Limb (tissue), 2 donors: ENCODE data around the gene SRPRB.

Experiments used
- DNase-seq, 2 donors: peaks; one replicate each; pipeline ENCODE4 v3.0.0-alpha.2; 2016; ENCODE audit errors: extremely low spot score in 2 of 2

SRPRB gene

DNA sequence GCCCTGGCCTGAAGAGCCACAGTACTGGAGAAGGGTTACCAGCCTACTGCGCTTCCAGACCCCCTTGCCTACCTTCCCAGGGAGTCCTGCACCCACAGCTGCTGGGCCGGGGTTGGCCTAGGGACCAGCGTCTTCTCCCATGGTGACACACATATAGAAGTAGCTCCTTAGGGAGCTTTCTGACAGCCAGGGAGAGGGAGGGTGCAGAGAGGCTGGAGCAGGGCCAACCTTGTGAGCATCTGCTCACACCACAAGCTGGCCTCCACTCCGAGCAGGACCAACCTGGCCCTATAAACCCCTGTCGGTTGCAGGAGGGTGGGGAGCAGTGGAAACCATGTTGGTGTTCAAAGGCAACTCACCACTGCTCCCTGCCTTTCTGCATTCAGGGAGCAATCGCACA lies 35.2 kb downstream of the SRPRB start:
- no peak for DNase-seq

DNA sequence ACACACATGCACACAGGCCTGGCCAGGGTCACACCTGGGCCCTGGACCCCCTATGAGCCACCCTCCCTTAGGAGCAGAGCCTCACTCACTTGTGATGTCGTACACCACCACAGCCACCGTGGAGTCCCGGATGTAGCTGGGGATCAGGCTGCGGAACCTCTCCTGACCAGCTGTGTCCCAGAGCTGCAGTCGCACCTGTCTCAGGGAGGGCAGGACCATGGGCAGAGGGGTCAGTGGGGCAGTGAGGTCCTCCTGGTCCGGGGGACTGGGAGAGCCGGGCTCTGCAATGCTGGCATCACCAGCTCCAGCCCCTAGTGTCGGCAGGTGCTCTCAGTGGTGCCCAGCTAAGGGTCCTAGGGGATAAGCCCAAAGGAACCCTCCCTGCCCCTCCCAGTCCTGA lies 35.6 kb downstream of the SRPRB start:
- no peak for DNase-seq

DNA sequence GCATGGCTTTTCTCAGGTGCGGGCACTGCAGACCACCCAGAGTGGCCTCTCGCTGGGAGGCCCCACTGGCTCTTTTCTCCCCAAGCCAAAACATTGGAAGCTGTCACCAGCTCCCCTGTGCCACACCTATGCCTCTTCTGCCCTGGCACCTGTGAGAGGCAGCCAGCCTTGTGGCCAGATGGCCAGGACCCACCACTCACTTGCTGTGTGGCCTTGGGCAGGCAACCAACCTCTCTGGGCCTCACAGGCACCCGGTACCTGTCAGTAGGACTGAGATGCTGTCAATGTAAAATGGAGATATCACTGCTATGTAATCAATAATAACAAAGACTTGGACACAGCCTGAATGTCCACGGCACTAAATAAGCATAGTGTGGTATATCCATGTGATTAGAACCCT lies 36.5 kb downstream of the SRPRB start:
- DNase-seq = no peak

DNA sequence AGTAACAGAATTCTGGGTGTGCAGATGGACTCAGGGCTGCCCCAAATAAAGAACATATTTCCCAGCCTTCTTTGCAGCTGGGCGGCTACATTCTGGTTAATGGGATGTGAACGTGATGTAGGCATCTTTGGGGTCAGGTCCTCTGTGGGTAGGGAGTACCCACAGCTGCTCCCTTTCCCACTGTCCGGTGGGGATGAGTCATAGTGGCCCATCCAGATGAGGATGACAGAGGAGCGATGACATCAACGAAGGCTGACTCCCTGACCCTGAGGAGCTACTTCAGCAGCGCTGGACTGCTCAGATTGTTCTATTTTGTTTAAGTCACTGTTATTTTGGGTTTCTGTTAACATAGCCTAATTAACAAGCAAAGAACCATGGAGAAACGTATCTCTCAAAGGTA lies 38.0 kb downstream of the SRPRB start:
- DNase-seq = no peak

DNA sequence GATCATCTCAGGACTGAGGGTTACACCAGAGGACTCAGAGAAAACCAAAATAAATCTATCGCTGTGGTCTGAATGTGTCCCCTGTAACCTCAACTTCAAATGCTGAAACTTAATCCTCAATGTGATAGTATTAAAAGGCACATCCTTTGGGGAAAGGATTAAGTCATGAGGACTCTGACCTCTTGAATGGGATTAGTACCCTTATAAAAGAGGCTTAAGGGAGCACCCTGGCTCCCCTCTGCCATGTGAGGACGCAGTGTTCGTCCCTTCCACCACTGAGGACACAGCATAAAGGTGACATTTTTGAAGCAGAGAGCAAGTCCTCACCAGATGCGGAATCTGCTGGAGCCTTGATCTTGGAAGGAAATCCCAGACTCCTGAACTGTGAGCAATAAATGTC lies 39.5 kb downstream of the SRPRB start:
- DNase-seq = no peak

DNA sequence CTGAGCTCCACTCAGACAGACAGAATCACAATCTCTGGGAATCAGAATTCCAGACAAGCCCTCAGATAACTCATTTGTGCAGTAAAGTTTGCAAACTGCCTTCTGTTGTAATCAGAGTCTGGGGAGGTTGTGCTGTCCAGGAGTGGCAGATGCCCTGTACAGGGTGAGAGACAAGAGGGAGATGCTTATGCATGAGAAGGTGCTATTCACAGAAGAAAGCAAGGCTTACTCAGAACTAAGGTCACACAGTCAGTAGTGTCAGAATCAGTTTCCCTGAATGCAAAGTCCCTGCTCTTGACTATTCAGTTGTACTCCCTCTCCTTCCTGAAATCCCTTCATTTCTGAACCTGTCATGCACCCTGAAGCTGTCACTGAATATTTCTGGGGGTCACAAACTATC lies 43.7 kb downstream of the SRPRB start:
- DNase-seq = no peak

DNA sequence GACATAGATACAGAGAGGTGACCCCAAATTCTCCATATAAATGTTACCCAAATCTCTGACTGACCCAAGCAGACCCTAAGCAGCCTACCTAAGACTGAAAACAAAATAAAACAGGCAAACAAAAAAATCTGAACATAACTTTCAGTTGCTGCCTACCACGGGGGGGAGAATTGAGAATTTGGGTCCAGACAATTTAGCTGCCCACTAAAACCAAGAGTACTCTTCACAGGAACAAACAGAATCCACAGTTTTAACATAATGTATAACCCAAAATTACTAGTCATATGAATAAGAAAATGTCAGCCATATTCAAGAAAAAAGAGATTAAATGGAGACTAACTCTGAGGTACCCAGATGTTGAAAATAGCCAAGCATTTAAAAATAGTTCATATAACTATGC lies 44.4 kb downstream of the SRPRB start:
- DNase-seq = no peak

DNA sequence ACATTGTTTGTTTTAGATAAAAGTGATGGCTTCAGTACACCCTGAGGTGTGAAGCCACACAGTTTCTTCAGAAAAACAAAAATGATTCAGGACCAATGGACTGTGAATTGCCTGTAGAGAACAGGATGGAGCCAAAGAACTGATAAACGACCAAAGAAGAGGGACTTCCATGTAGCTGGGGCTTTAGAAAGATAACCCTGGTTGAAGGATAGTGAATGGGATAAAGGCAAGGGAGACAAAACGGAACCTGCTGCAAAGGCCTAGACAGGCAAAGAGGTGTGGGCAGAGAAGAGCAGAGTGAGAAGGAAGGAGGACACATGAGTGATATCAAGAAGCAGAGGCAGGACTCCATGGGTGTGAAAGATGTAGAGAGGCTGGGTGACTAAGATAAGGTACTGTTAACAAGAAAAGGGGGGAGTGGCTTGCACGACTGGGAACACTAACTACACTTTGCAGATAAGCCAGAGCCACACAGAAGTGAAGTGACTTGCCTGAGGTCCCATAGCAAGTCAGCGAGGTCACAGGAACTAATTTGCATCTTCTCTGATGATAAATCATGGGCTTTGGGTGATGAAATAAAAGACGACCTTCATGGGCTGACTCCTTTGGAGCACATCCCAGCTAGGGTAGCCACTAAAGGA lies 45.8 kb downstream of the SRPRB start:
- DNase-seq = no peak

DNA sequence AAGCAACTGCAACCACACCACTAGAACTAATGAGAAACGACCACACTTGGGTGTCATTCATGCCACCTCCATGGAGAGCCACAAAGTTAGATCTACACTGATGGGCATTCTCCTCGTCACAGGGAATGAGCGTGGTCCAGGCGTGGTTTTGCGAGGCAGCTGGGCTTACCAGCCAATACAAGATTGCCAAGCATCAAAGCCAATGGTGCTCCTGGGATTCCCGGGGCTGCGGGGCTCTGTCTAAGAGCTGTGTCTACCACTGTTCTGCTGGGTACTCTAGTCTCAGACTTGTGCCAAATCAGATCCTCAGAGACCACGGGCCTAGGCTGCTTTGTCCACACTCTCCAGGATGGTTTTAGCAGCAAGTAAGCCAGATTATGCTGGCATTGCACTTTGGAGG lies 46.3 kb downstream of the SRPRB start:
- no peak for DNase-seq

DNA sequence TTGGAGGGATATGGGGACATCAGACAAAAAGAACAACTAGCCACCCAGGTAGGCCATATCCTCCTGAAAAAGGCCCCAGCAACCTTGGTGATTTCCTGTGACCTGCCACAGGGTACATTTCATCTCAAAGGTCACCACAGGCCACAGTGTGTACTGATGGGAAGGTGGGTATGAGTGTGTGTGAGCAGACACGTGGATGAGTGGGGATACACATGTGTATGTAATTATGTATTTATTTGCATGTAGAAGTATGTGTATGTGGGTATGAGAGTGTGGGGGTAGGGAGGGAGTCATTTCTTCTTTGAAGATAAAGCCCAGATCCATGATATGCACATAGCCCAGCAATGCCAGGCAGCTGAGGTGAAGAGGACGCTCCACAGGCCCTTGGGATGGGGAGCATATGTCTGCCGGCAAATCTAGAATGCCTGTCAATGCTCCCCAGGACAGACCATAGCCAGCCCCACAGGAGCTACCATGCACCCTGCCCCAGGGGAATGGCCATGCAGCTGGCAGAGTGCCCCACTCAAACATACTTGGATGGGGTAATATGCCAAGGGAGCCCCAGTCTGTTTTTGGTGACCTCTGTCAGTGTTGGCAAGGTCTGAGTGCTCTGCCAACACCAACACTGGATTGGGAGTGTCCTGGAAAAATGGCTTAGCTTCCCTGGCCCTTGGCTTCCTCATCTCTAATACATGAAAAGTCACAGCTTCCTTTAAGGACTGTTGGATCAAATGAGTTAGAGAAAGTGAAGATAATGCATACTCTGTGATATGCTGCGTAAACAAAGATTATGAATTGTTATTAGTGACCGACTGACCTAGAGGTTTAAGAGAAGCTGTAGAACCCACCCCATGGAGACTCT lies 47.7 kb downstream of the SRPRB start:
- DNase-seq = no peak

DNA sequence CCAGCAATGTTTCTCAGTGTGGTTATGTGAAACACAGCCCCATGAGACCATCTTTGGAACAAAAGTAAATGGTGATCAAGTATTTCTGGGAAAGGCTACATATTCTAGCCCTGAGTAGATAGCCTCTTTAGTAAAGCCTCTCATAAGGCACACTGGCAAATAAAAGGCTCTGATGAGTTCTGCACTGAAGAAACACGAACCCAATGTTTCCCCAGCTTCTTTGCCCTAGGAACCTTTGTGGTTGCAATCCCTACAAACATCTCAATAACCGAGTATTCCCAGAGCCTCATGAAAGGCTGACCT lies 48.3 kb downstream of the SRPRB start:
- no peak for DNase-seq

DNA sequence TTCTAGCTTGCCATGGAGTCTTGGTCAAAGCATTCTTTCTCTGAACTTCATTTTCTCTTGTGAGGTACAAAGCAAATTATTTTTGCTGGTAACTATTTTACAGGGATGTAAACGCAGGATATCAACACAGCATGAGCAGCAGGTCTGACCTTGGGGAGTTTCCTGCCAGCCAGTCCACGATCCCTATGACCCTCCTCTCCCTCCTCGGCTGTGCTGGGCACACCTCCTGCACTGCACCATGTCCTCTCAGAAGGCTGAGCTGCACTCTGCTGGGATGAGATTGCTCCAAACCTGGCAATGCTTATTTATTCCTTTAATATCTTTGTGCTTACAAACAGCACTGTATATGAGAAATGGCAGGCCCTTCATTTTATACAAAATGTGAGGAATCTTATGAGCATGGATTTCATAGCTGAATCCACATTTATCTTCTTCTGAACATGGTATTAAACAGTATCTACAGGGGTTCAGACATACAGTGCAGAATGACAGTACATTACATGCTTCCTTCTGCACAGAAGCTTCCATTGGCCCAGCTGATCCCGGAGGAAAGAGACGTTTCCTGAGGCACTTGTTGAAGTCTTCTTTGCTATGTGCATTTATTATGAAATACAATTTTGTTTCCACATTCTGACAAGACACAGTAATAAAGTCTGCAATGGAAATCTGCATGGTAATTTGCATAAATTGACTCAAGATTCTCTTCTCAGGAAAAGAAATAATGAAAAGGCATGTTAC lies 48.8 kb downstream of the SRPRB start:
- no peak for DNase-seq

DNA sequence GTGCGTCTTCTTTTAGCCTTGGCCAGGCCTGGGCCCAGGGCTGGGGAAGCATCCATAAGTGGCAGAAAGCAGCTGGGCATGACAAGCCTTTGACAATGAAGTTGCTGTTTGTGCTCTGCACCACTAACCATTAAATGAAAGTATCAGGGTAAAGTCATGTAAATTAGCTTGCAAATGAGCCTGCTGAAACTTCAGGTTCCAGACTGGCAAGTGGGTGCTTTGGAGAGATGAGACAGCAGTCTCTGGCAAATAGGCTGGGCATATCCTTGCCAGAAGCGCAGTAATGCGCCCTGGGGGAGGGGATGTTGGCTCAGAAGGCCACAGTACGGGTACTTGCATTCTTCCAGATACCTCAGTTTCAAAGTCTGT lies 49.4 kb downstream of the SRPRB start:
- no peak for DNase-seq

DNA sequence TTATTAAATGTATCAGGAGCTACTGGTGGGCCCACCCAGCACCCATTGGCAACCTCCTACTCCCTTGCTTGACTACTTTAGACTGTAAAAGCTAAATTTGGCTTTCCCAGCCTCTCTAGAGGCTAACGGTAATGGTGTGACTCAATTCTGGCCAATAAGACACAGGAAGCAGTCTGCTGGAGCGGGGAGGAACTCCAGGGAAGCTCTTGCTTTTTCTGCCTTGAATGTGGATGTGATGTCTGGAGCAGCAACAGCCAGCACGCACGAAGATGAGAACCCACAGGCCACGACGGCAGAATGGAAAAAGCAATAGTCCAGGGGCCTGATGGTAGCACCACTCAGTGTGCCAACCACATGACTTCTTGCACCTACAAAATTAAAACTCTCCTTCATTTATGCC lies 50.2 kb downstream of the SRPRB start:
- DNase-seq = no peak

DNA sequence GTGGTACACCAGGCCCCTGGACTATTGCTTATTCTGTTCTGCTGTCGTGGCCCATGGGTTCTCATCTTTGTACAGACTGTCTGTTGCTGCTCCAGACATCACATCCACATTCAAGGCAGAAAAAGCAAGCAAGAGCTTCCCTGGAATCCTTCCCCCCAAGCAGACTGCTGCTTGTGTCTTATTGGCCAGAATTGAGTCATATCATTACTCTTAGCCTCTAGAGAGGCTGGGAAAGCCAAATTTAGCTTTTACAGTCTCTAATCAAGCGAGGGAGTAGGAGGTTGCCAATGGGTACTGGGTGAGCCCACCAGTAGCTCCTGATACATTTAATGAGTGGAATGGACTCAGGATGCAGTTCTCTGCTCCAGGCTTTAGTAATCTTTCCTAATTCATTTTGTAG lies 50.7 kb downstream of the SRPRB start:
- no peak for DNase-seq

DNA sequence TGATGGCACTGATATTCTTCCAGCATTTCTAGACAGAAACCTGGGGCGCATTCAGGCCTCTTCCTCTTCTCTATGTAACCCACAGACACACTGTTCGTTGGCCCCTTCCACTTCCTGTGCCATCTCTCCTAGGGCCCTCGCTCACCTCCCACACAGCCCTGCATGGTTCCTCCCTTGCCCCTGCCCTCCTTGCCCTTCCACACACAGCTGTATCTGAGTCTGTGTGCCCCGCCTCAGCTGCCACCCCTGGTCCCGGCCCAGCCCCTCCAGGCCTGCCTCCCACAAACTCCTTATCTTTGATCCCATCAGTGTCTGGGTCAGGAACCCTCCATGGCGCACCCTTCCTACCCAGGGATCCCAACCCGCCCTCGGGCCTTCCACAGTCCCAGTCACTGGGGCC lies 52.2 kb downstream of the SRPRB start:
- no peak for DNase-seq

DNA sequence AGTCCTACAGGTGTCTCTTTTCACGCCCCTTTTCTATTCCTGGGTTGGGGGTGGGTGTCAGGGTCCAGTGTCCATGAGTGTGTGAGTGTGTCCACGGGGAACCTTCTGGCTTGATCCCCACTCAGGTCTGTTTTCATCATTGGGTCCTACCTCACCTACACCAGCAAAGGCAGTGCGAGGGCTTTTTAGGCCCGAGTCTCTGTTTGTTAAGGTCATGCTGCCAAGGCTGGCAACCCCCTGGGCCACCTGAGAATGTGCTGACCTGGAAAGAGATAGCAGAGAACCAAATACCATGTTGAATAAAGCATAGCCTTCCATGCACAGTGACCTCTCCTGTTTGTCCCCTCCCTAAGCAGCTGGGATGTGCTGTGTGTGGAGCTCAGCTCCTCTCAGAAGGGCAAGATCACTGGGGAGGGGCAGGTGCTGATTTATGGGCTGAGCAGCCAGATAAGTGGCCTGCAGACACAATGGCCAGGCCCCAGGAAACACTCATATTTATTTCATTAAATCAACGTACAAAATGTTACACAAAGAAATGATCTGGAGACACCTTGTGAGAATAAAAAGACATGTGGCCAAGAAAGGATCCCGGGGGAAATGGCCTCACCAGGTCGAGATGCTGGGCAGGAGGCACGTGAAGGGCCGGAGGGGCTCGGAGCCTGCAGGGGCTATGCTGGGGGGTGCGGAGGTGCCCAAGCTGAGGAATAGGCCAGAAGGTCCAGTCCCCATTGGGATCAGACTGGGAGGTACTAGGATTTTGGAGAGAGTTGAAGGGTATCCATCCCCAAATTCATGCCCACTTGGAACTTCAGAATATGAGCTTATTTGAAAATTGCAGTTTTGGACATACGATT lies 54.0 kb downstream of the SRPRB start:
- no peak for DNase-seq

DNA sequence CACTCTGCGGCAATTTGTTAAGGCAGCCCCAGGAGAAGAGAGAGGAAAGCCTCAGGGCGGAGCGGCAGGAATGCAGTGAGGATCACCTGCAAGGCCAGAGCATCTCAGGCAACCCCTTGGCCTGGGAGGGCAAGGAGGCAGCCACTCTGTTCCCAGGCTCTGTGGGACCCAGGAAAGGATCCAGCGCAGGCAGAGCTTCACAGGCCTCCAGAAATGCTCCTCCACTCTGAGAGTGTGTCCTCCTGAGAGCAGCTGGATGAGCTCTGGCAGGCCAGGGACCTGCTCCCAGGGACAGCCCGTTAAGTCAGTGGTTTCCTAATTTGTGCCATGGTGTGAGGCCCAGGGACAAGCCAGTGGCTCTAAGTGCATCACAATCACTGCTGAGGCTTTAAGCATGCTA lies 54.9 kb downstream of the SRPRB start:
- no peak for DNase-seq

DNA sequence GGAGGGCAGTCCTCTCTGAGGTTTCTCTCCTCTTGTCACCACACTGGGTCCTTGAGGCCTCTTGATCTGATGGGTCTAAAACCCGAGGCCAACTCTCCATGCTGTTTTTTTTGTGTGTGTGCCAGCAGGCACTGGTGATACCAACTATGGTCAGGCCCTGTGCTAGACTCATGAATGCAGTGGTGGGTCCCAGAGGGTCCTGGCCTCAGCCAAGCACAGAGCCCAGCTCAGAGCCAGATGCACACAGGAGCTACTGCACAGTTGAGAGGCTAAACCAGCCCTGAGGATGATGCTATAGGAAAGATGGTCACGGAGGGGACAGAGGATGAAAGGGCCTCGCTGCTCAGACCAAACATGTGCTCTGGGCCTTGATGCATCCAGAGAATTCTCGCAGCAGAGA lies 56.5 kb downstream of the SRPRB start:
- no peak for DNase-seq

DNA sequence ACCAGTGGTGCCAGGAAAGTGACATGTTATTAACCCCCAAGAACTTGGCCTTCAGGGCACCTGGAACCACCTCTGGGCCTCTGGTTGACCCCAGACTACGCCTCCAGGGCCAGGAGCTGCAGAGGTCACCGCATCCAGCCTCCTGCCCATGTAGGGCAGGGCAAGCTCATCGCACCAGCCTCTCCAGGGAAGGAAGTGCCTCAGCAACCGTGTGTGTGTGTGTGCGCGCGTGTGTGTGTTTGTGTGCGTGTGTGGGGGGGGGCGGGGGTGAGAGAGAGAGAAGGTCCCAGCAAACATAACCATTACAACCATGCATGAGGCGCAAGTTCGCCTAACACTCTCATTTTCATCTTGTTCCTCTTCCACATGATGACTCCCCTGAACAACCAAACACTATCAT lies 58.3 kb downstream of the SRPRB start:
- no peak for DNase-seq

DNA sequence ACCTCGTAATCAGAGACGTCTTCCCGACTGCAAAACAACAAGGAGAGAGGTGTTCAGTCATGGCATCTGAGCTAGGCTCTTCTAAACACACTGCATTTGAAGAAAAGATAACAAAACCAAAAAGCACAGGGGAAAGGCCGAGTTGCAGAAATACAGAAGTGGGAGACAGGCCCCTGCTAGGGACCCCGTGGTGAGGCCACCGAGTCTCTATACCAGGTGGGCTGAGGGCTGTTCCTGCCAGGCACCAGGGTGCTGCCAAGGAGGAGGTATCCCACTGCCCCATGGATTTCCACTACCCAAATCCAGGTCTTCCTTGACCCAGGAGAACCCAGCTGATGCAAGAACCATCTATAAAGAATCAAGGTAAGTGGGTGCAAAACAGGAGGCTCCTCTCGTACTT lies 59.0 kb downstream of the SRPRB start:
- DNase-seq = no peak
